NT2/D1 (cell line): Measurements from ENCODE around the gene LANCL2.

ENCODE experiments used
- YY1 ChIP-seq: IDR thresholded peaks from 2 replicates; pipeline ENCODE4 v1.6.1; 2011; ENCODE audit not compliant: insufficient read length, insufficient read depth
- ZNF274 ChIP-seq: IDR thresholded peaks from 2 replicates; pipeline ENCODE4 v1.6.1; 2011; ENCODE audit warnings: mild to moderate bottlenecking, low read depth, low read length

DNA sequence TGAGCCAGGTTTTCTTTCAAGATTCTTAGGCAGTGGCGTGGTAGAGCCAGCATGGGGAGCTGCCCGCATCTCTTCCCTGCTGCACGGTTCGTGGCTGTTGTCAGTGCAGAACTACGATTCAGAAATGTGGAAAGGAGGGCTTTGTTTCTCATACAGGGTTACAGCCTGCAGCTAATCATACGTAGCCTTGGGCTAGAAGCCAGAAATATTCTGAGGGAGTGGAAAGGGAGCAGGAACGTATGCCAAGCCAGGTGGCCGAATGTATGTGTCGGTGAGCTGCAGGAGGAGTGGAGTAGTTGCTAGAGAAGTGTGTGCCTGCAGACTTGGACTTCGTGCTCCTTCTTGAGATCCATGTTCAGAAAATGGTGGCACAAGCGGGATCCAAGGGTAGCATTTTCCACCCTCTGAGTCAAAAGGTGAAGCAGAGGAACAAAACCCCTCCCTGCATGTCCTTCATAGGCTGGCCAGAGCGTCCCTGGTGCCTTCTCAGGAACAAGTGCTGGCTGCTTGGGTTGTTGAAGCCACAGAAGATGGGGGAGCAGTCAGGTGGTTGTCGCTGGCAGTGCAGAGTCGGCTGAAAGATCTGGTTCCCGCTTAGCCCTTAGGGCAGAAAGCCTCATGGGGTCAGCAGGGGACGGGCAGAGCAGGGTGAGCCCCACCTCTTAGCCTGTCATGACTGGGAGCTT is 40.9 kb downstream of the LANCL2 start:
- TF ChIP-seq YY1 (no peak), ZNF274 (no peak)
